GM23248 (cell line): Measurements from ENCODE around the gene JUN. TPM values are rescaled to one million over a fixed set of nuclear protein-coding genes. Genes with fewer than 3 reads are reported as not detected.

ENCODE experiments used
- DNase-seq: peaks from one replicate; pipeline ENCODE4 v3.0.0-alpha.2; 2015
- H2AFZ ChIP-seq: fragments of 200-600 bp; sonication (generic); 2 replicates; pipeline ENCODE4 v1.6.1; 2016; ENCODE audit warnings: antibody characterized with exemption
- H3F3A ChIP-seq: fragments of 200-600 bp; sonication (generic); 2 replicates; pipeline ENCODE4 v1.6.1; 2016; ENCODE audit warnings: mild to moderate bottlenecking, antibody characterized with exemption, mixed run types; ENCODE audit not compliant: insufficient read depth
- H3K27ac ChIP-seq: fragments of 200-600 bp; sonication (generic); 2 replicates; pipeline ENCODE4 v1.5.1; 2016; ENCODE audit warnings: mild to moderate bottlenecking
- H3K27me3 ChIP-seq: fragments of 200-600 bp; sonication (generic); replicated peaks from 2 replicates; pipeline ENCODE4 v1.6.1; 2016; ENCODE audit warnings: mild to moderate bottlenecking; ENCODE audit not compliant: insufficient read depth
- H3K36me3 ChIP-seq: fragments of 200-600 bp; sonication (generic); 2 replicates; pipeline ENCODE4 v1.6.1; 2016; ENCODE audit warnings: low read depth, mild to moderate bottlenecking
- H3K4me1 ChIP-seq: fragments of 200-600 bp; sonication (generic); 2 replicates; pipeline ENCODE4 v1.6.1; 2016; ENCODE audit warnings: mild to moderate bottlenecking; ENCODE audit not compliant: insufficient read depth
- H3K4me2 ChIP-seq: fragments of 200-600 bp; sonication (generic); one replicate; pipeline ENCODE4 v1.6.1; 2016; ENCODE audit warnings: mild to moderate bottlenecking; ENCODE audit not compliant: unreplicated experiment
- H3K4me3 ChIP-seq: fragments of 200-600 bp; sonication (generic); 2 replicates; pipeline ENCODE4 v1.5.1; 2016; ENCODE audit warnings: mild to moderate bottlenecking
- H3K79me2 ChIP-seq: fragments of 200-600 bp; sonication (generic); 2 replicates; pipeline ENCODE4 v1.6.1; 2016; ENCODE audit warnings: mild to moderate bottlenecking; ENCODE audit not compliant: insufficient read depth
- H3K9ac ChIP-seq: fragments of 200-600 bp; sonication (generic); 2 replicates; pipeline ENCODE4 v1.6.1; 2016; ENCODE audit warnings: mild to moderate bottlenecking
- H3K9me2 ChIP-seq: fragments of 200-600 bp; sonication (generic); 2 replicates; pipeline ENCODE4 v1.6.1; 2016; ENCODE audit warnings: mixed run types, mild to moderate bottlenecking, moderate library complexity; ENCODE audit not compliant: insufficient read depth
- H3K9me3 ChIP-seq: fragments of 200-600 bp; sonication (generic); one replicate; pipeline ENCODE4 v1.6.1; 2017; ENCODE audit warnings: low read depth
- H4K20me1 ChIP-seq: fragments of 200-600 bp; sonication (generic); 2 replicates; pipeline ENCODE4 v1.6.0; 2016; ENCODE audit not compliant: insufficient read depth
- EZH2 ChIP-seq: fragments of 200-600 bp; sonication (generic); IDR thresholded peaks from 2 replicates; pipeline ENCODE4 v1.6.1; 2018; ENCODE audit warnings: antibody characterized with exemption, mild to moderate bottlenecking; ENCODE audit not compliant: insufficient read depth, poor library complexity, severe bottlenecking
- EZH2phosphoT487 ChIP-seq: fragments of 200-600 bp; sonication (generic); IDR thresholded peaks from 2 replicates; pipeline ENCODE4 v1.6.1; 2018; ENCODE audit warnings: antibody characterized with exemption, moderate library complexity, mild to moderate bottlenecking, low read depth; ENCODE audit not compliant: insufficient read depth
- WGBS, 2 experiments: methylation state at CpG; one replicate each; pipeline ENCODE4 v1.1.6; 2015 to 2017; ENCODE audit warnings: low lambda C conversion rate in 2 of 2, low coverage in 1 of 2; ENCODE audit errors: missing lambda C conversion rate in 2 of 2; 5-methylcytosine and 5-hydroxymethylcytosine counted together
- in situ Hi-C: fragments of 300-500 bp; cut with MboI; formaldehyde crosslinking; loops from 2 replicates; pipeline ENCODE4 v1.15.0; 2020
- polyA plus RNA-seq: library from polyadenylated mRNA; unstranded; fragments of >200 nt; fragmentation: Nextera tagmentation; extraction: Ambion mirVana; gene quantifications from 2 replicates; pipeline ENCODE4 v1.2.1, GENCODE V29; 2016
- total RNA-seq: library from RNA; depleted of rRNA; stranded (reverse); fragments of >200 nt; shearing (Covaris generic); gene quantifications from 2 replicates; pipeline ENCODE4 v1.2.3, GENCODE V29; 2014

Gene JUN
- total and polyA plus RNA-seq, 2 experiments from 2014 or later, result 45.3 to 112 TPM

DNA sequence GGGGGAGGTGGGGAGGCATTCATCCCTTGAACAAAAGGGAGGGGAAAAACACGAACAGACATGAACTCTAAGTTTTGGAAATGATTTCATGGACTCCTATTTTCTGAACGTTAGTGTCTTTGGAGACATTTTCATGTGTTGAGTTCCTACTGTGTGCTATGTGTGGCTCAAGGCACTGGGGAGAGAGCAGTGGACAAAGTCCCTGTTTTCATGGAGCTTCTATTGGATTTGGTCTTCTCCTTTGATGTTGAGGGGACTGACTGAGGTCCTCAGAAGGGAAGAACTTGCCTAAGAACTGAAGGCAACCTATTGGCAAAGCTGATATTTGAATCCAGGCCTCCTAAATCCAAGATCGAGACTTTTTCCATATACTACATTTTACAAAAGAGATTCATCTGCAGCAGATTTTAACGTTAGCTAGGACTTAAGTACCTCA is 30.4 kb downstream of the JUN start:
- Histone ChIP-seq H3K4me1 (peaks cover 46% of the 10 kb centered on the region), H3K4me3 (no peak overlapping the region)
- WGBS, 2 experiments, result 48 to 52% methylated on average over 4 of the region's 4 CpGs

DNA sequence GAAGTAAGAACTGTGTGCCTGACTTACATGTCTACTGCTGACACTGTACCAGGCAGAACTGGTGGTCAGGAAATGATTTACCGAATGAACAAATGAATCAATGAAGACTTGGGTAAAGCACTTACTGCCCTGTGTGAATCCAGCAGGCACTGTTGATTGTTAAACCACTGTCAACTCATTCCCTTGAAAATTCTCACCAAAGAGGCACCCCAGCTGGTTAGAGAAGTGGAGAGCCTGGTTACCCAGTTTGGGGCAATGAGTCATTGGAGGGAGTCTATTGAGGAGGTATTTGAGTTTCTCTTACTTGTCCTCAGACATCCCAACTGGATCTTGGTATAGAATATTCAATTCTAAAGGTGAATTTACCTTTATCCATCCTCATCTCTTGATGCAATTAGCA is 34.2 kb downstream of the JUN start:
- H3F3A ChIP-seq, result peaks cover 26% of the 10 kb centered on the region

More for the DNA sequence above, 30.4 kb downstream of the JUN start:
- DNase-seq, result no peak
- Histone ChIP-seq H3K9me3 (no peaks in the 10 kb centered on the region), H4K20me1 (no peaks in the 10 kb centered on the region), H3K9ac (no peak overlapping the region), H3K79me2 (no peaks in the 10 kb centered on the region), H2AFZ (0 out of 2 replicates have a peak overlapping the region, but pooled peaks have one; percentile 1), H3K9me2 (no peaks in the 10 kb centered on the region), H3K27me3 (no peaks in the 10 kb centered on the region), H3K36me3 (no peaks in the 10 kb centered on the region), H3K27ac (peak overlapping the region; percentile 83), H3F3A (peaks cover 56% of the 10 kb centered on the region), H3K4me2 (no peak overlapping the region)
- TF ChIP-seq EZH2phosphoT487 (no peak), EZH2 (no peak)
- in situ Hi-C loops, result no loop called here

GRCh38 chr1:58748666-58749065 is 35.2 kb downstream of the JUN start:
- H3F3A ChIP-seq, result peaks cover 17% of the 10 kb centered on the region
- no peaks in the 10 kb centered on the region for H3K27me3 ChIP-seq
- no peak overlapping the region for H3K27ac ChIP-seq
- no peaks in the 10 kb centered on the region for H4K20me1 ChIP-seq
- H3K79me2 ChIP-seq, result no peaks in the 10 kb centered on the region
- in situ Hi-C loops, result loop anchor here (25.0 kb wide), 1 partner anchor 1189 kb away; the partner anchor contains the start of gene CYP2J2
- H3K9me3 ChIP-seq, result no peaks in the 10 kb centered on the region
- no peak overlapping the region for H3K4me3 ChIP-seq
- no peak overlapping the region for H3K4me2 ChIP-seq
- no peak for DNase-seq
- H3K9ac ChIP-seq, result no peak overlapping the region
- H2AFZ ChIP-seq, result no peak overlapping the region
- no peaks in the 10 kb centered on the region for H3K36me3 ChIP-seq
- 93% methylated on average over 3 of the region's 3 CpGs for WGBS, 2 experiments
- H3K9me2 ChIP-seq, result no peaks in the 10 kb centered on the region
- peaks cover 31% of the 10 kb centered on the region for H3K4me1 ChIP-seq
- TF ChIP-seq EZH2phosphoT487 (no peak), EZH2 (no peak)

More for the DNA sequence above, 34.2 kb downstream of the JUN start:
- Histone ChIP-seq H2AFZ (no peak overlapping the region), H3K9me3 (no peaks in the 10 kb centered on the region), H3K4me1 (peaks cover 41% of the 10 kb centered on the region), H3K9me2 (no peaks in the 10 kb centered on the region), H3K79me2 (no peaks in the 10 kb centered on the region), H3K4me3 (no peak overlapping the region), H3K27ac (no peak overlapping the region), H3K9ac (no peak overlapping the region), H3K27me3 (no peaks in the 10 kb centered on the region), H3K4me2 (no peak overlapping the region), H3K36me3 (no peaks in the 10 kb centered on the region), H4K20me1 (no peaks in the 10 kb centered on the region)
- WGBS, 2 experiments, result 96 to 100% methylated on average over 1 of the region's 1 CpG
- DNase-seq, result no peak
- in situ Hi-C loops, result loop anchor here (25.0 kb wide), 1 partner anchor 1188 kb away; the partner anchor contains the start of gene CYP2J2
- no peak for TF ChIP-seq EZH2

GRCh38 chr1:58746757-58747156 is 37.1 kb downstream of the JUN start:
- no peak overlapping the region for H3K9ac ChIP-seq
- H3K27me3 ChIP-seq, result no peaks in the 10 kb centered on the region
- H3K9me2 ChIP-seq, result no peaks in the 10 kb centered on the region
- DNase-seq, result peak; percentile 27
- in situ Hi-C loops, result loop anchor here (25.0 kb wide), 1 partner anchor 1191 kb away; the partner anchor contains the start of gene CYP2J2
- WGBS, 2 experiments, result 76 to 81% methylated on average over 2 of the region's 2 CpGs
- no peaks in the 10 kb centered on the region for H3F3A ChIP-seq
- no peak overlapping the region for H3K4me2 ChIP-seq
- TF ChIP-seq EZH2 (no peak), EZH2phosphoT487 (no peak)
- no peaks in the 10 kb centered on the region for H3K36me3 ChIP-seq
- H2AFZ ChIP-seq, result no peak overlapping the region
- H3K27ac ChIP-seq, result no peak overlapping the region
- H3K4me1 ChIP-seq, result peaks cover 16% of the 10 kb centered on the region
- H3K4me3 ChIP-seq, result no peak overlapping the region
- H4K20me1 ChIP-seq, result no peaks in the 10 kb centered on the region
- no peaks in the 10 kb centered on the region for H3K9me3 ChIP-seq
- no peaks in the 10 kb centered on the region for H3K79me2 ChIP-seq
